ENCODE data around the gene PRKCB.

- TF ChIP-seq POLR2A (IDR thresholded peaks at IDR 0.05), result no peak
- TF ChIP-seq, protein P1, sequence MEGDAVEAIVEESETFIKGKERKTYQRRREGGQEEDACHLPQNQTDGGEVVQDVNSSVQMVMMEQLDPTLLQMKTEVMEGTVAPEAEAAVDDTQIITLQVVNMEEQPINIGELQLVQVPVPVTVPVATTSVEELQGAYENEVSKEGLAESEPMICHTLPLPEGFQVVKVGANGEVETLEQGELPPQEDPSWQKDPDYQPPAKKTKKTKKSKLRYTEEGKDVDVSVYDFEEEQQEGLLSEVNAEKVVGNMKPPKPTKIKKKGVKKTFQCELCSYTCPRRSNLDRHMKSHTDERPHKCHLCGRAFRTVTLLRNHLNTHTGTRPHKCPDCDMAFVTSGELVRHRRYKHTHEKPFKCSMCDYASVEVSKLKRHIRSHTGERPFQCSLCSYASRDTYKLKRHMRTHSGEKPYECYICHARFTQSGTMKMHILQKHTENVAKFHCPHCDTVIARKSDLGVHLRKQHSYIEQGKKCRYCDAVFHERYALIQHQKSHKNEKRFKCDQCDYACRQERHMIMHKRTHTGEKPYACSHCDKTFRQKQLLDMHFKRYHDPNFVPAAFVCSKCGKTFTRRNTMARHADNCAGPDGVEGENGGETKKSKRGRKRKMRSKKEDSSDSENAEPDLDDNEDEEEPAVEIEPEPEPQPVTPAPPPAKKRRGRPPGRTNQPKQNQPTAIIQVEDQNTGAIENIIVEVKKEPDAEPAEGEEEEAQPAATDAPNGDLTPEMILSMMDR (IDR thresholded peaks at IDR 0.05), result no peak
Measured at GRCh38 chr16:23966597-23967394, 131.0 kb downstream of the PRKCB start.

All from testis (tissue), 2 donors.